HEK293 (cell line): ENCODE results near the gene PODXL2.

Experiments used
- CTCF ChIA-PET: fragments of 350-600 bp; formaldehyde crosslinking; extraction: SDS; loops from one replicate; lab custom pipeline; 2021; ENCODE audit warnings: antibody characterized with exemption; lab: Yijun Ruan, JAX
- POLR2A ChIA-PET: fragments of 300-600 bp; formaldehyde crosslinking; extraction: SDS; loops from one replicate; lab custom pipeline; 2020; ENCODE audit warnings: antibody characterized with exemption, inconsistent platforms; lab: Yijun Ruan, JAX
- H3K27ac ChIP-seq: fragments of 200-500 bp; sonication (Bioruptor generic); 2 replicates; pipeline ENCODE4 v1.5.1; 2014; ENCODE audit warnings: low read depth, low read length, control low read depth, inconsistent platforms; ENCODE audit errors: extremely low read depth
- H3K36me3 ChIP-seq, 2 experiments: fragments of 200-500 bp in 1 of 2; sonication (Bioruptor generic) in 1 of 2; 1 replicate in 1 of 2; 2 replicates in 1 of 2; pipeline ENCODE4 v1.5.1; 2014 to 2017; ENCODE audit warnings: inconsistent platforms in 2 of 2, low read length in 2 of 2; ENCODE audit not compliant: control insufficient read depth in 2 of 2, insufficient read depth in 1 of 2
- H3K4me1 ChIP-seq: fragments of 200-500 bp; sonication (Bioruptor generic); 2 replicates; pipeline ENCODE4 v1.5.1; 2014; ENCODE audit warnings: mild to moderate bottlenecking, low read length, inconsistent platforms; ENCODE audit not compliant: control insufficient read depth, insufficient read depth
- H3K4me3 ChIP-seq: 2 replicates; pipeline ENCODE4 v1.5.1; 2011; ENCODE audit warnings: low read depth, mild to moderate bottlenecking, control low read depth, low read length, moderate library complexity
- H3K9me3 ChIP-seq: fragments of 200-500 bp; sonication (Bioruptor generic); 2 replicates; pipeline ENCODE4 v1.5.1; 2014; ENCODE audit warnings: low read depth, low read length, inconsistent platforms; ENCODE audit not compliant: control insufficient read depth, insufficient read depth
- ATF2 ChIP-seq: fragments of 450-650 bp; formaldehyde crosslinking; IDR thresholded peaks from 2 replicates; pipeline ENCODE4 v1.5.1; 2016; ENCODE audit warnings: missing biosample characterization, missing genetic modification characterization, low read depth
- WT1 ChIP-seq: fragments of 450-650 bp; formaldehyde crosslinking; IDR thresholded peaks from 2 replicates; pipeline ENCODE4 v1.5.1; 2016; ENCODE audit warnings: missing biosample characterization, missing genetic modification characterization
- ZBTB21 ChIP-seq: fragments of 450-650 bp; formaldehyde crosslinking; IDR thresholded peaks from 2 replicates; pipeline ENCODE4 v1.5.1; 2017; ENCODE audit warnings: missing biosample characterization, missing genetic modification characterization
- ZFP3 ChIP-seq: fragments of 450-650 bp; formaldehyde crosslinking; IDR thresholded peaks from 2 replicates; pipeline ENCODE4 v1.5.1; 2016; ENCODE audit warnings: low read depth, missing biosample characterization, missing genetic modification characterization
- ZNF10 ChIP-seq: fragments of 450-650 bp; formaldehyde crosslinking; IDR thresholded peaks from 2 replicates; pipeline ENCODE4 v1.5.1; 2017; ENCODE audit warnings: missing biosample characterization, missing genetic modification characterization
- ZNF16 ChIP-seq: fragments of 450-650 bp; formaldehyde crosslinking; IDR thresholded peaks from 2 replicates; pipeline ENCODE4 v1.5.1; 2016; ENCODE audit warnings: low read depth, missing biosample characterization, missing genetic modification characterization
- ZNF211 ChIP-seq: fragments of 450-650 bp; formaldehyde crosslinking; IDR thresholded peaks from 2 replicates; pipeline ENCODE4 v1.5.1; 2016; ENCODE audit warnings: low read depth, missing biosample characterization, missing genetic modification characterization
- ZNF26 ChIP-seq: fragments of 450-650 bp; formaldehyde crosslinking; IDR thresholded peaks from 2 replicates; pipeline ENCODE4 v1.5.1; 2016; ENCODE audit warnings: missing biosample characterization, missing genetic modification characterization
- ZNF280C ChIP-seq: fragments of 450-650 bp; formaldehyde crosslinking; IDR thresholded peaks from 2 replicates; pipeline ENCODE4 v1.5.1; 2016; ENCODE audit warnings: missing biosample characterization, missing genetic modification characterization
- ZNF449 ChIP-seq: fragments of 450-650 bp; formaldehyde crosslinking; IDR thresholded peaks from 2 replicates; pipeline ENCODE4 v1.5.1; 2017; ENCODE audit warnings: missing biosample characterization, mild to moderate bottlenecking, missing genetic modification characterization, moderate library complexity
- ZNF513 ChIP-seq: fragments of 450-650 bp; IDR thresholded peaks from 2 replicates; pipeline ENCODE4 v1.5.1; 2018; ENCODE audit warnings: missing biosample characterization, missing genetic modification characterization
- ZNF560 ChIP-seq: fragments of 450-650 bp; formaldehyde crosslinking; IDR thresholded peaks from 2 replicates; pipeline ENCODE4 v1.5.1; 2017; ENCODE audit warnings: missing biosample characterization, missing genetic modification characterization, borderline replicate concordance
- ZNF596 ChIP-seq: fragments of 450-650 bp; IDR thresholded peaks from 2 replicates; pipeline ENCODE4 v1.5.0; 2018; ENCODE audit warnings: missing biosample characterization, mild to moderate bottlenecking, missing genetic modification characterization, moderate library complexity
- ZNF600 ChIP-seq: fragments of 450-650 bp; formaldehyde crosslinking; IDR thresholded peaks from 2 replicates; pipeline ENCODE4 v1.5.1; 2016; ENCODE audit warnings: missing biosample characterization, missing genetic modification characterization
- ZNF610 ChIP-seq: fragments of 450-650 bp; formaldehyde crosslinking; IDR thresholded peaks from 2 replicates; pipeline ENCODE4 v1.5.1; 2016; ENCODE audit warnings: missing biosample characterization, missing genetic modification characterization, borderline replicate concordance
- ZNF791 ChIP-seq: fragments of 450-650 bp; formaldehyde crosslinking; IDR thresholded peaks from 2 replicates; pipeline ENCODE4 v1.5.1; 2016; ENCODE audit warnings: missing biosample characterization, missing genetic modification characterization
- ZSCAN30 ChIP-seq: fragments of 450-650 bp; IDR thresholded peaks from 2 replicates; pipeline ENCODE4 v1.5.1; 2018; ENCODE audit warnings: missing biosample characterization, mild to moderate bottlenecking, missing genetic modification characterization, moderate library complexity

PODXL2 gene

GRCh38 chr3:127646501-127647046 is 17.6 kb downstream of the PODXL2 start:
- ChIA-PET CTCF (interaction anchor here (1.3 kb wide), 1 partner anchor 313 kb away, joined by 5 read pairs; no protein-coding TSS in a partner anchor), POLR2A (no interaction called here)
- H3K27ac ChIP-seq, result no peak overlapping the region
- no peak overlapping the region for H3K4me3 ChIP-seq
- H3K36me3 ChIP-seq, result peaks cover 0 to 23% of the 10 kb centered on the region in 2 experiments; a peak in 2 of 3 replicates
- no peak for TF ChIP-seq ZNF513
- no peak for TF ChIP-seq ZNF449 (tag by site-specific recombination)
- TF ChIP-seq ZNF10, result no peak
- no peak for TF ChIP-seq ATF2 (tag by site-specific recombination)
- H3K9me3 ChIP-seq, result no peaks in the 10 kb centered on the region
- H3K4me1 ChIP-seq, result no peaks in the 10 kb centered on the region

- Histone ChIP-seq H3K36me3 (peaks cover 0 to 25% of the 10 kb centered on the region in 2 experiments; a peak in 1 of 3 replicates), H3K4me3 (no peak overlapping the region), H3K27ac (no peak overlapping the region), H3K4me1 (no peaks in the 10 kb centered on the region), H3K9me3 (no peaks in the 10 kb centered on the region)
- POLR2A ChIA-PET, result no interaction called here
- CTCF ChIA-PET, result interaction anchor here (0.9 to 1.3 kb wide), 2 partner anchors 30 to 313 kb away, joined by 3 to 5 read pairs; no protein-coding TSS in a partner anchor
- TF ChIP-seq ZNF26 (no peak), WT1 (tag by site-specific recombination) (no peak), ZNF211 (no peak), ZNF600 (tag by site-specific recombination) (no peak), ZNF596 (tag by site-specific recombination) (no peak), ZSCAN30 (tag by site-specific recombination) (no peak), ZNF610 (tag by site-specific recombination) (no peak)
Measured at GRCh38 chr3:127647166-127647844, 18.3 kb downstream of the PODXL2 start.

GRCh38 chr3:127647845-127648204 is 18.8 kb downstream of the PODXL2 start:
- Histone ChIP-seq H3K9me3 (no peaks in the 10 kb centered on the region), H3K27ac (no peak overlapping the region), H3K36me3 (peaks cover 0 to 25% of the 10 kb centered on the region in 2 experiments; a peak in 1 of 3 replicates), H3K4me3 (no peak overlapping the region), H3K4me1 (no peaks in the 10 kb centered on the region)
- ChIA-PET POLR2A (no interaction called here), CTCF (interaction anchor here (0.9 kb wide), 1 partner anchor 30 kb away, joined by 3 read pairs; no protein-coding TSS in a partner anchor)
- TF ChIP-seq ZNF280C (no peak), ZNF560 (tag by site-specific recombination) (no peak), ZNF16 (tag by site-specific recombination) (no peak), ZBTB21 (tag by site-specific recombination) (no peak), ZFP3 (tag by site-specific recombination) (no peak), ZNF791 (tag by site-specific recombination) (no peak)
